Endothelial cell of umbilical vein (primary cell): ENCODE measurements around the gene BBLN.

Experiments used
- CTCF ChIP-seq, 2 donors: IDR thresholded peaks; 1 replicate in 1 of 2; 2 replicates in 1 of 2; pipeline ENCODE4 v1.5.1; 2011; ENCODE audit warnings: low read length in 2 of 2, mild to moderate bottlenecking in 2 of 2, moderate library complexity in 2 of 2, control low read depth in 1 of 2, inconsistent platforms in 1 of 2, low read depth in 1 of 2; ENCODE audit not compliant: insufficient read depth in 1 of 2; ENCODE audit errors: extremely low read depth in 1 of 2
- EZH2 ChIP-seq: IDR thresholded peaks from 2 replicates; pipeline ENCODE4 v1.6.1; 2012; ENCODE audit warnings: borderline replicate concordance, low read depth, mild to moderate bottlenecking, moderate library complexity, low read length, inconsistent platforms; ENCODE audit not compliant: severe bottlenecking
- MAX ChIP-seq: IDR thresholded peaks from 2 replicates; pipeline ENCODE4 v1.6.1; 2011; ENCODE audit not compliant: insufficient read depth, insufficient read length
- MYC ChIP-seq: IDR thresholded peaks from one replicate; pipeline ENCODE4 v1.6.1; 2011; ENCODE audit warnings: mild to moderate bottlenecking, low read depth, low read length
- POLR2A ChIP-seq: IDR thresholded peaks from 2 replicates; pipeline ENCODE4 v1.6.1; 2012; ENCODE audit warnings: low read depth, mild to moderate bottlenecking, control low read depth, low read length
- POLR2AphosphoS5 ChIP-seq: IDR thresholded peaks from 2 replicates; pipeline ENCODE4 v1.6.1; 2012; ENCODE audit warnings: low read depth, mild to moderate bottlenecking, control low read depth, low read length, moderate library complexity; ENCODE audit not compliant: insufficient read depth

GRCh38 chr9:128208946-128209669 lies 49.0 kb downstream of the BBLN start:
- TF ChIP-seq CTCF (IDR thresholded peaks at IDR 0.05; ENCODE audit: extremely low read depth in 1 of 2, insufficient read depth in 1 of 2, low read depth in 1 of 2, low read length in 2 of 2) (no peak), POLR2A (no peak), EZH2 (no peak), POLR2AphosphoS5 (no peak), MAX (no peak), MYC (no peak)
